Esophagus (tissue), 2 donors: ENCODE results near the gene RGL1. TPM values are rescaled to one million over a fixed set of nuclear protein-coding genes. Genes with fewer than 3 reads are reported as not detected.

Source experiments
- H3K27ac ChIP-seq, 2 donors: one replicate each; pipeline ENCODE4 v1.5.1; 2013; ENCODE audit warnings: low read depth in 2 of 2, mild to moderate bottlenecking in 2 of 2, inconsistent platforms in 1 of 2, low read length in 1 of 2, moderate library complexity in 1 of 2
- H3K27me3 ChIP-seq, 2 donors: one replicate each; pipeline ENCODE4 v1.6.1; 2013; ENCODE audit warnings: low read length in 2 of 2, control low read depth in 1 of 2, mild to moderate bottlenecking in 1 of 2; ENCODE audit not compliant: insufficient read depth in 2 of 2, control insufficient read depth in 1 of 2
- H3K36me3 ChIP-seq, 2 donors: one replicate each; pipeline ENCODE4 v1.6.1; 2013; ENCODE audit warnings: low read length in 1 of 2; ENCODE audit not compliant: control insufficient read depth in 2 of 2, insufficient read depth in 2 of 2
- H3K4me1 ChIP-seq, 2 donors: one replicate each; pipeline ENCODE4 v1.6.1; 2013; ENCODE audit warnings: low read length in 1 of 2; ENCODE audit not compliant: control insufficient read depth in 2 of 2, insufficient read depth in 2 of 2
- H3K4me3 ChIP-seq, 2 donors: one replicate each; pipeline ENCODE4 v1.5.1; 2013; ENCODE audit warnings: low read length in 2 of 2, mild to moderate bottlenecking in 2 of 2, low read depth in 1 of 2, moderate library complexity in 1 of 2
- H3K9me3 ChIP-seq, 2 donors: one replicate each; pipeline ENCODE4 v1.6.1; 2013; ENCODE audit warnings: mild to moderate bottlenecking in 2 of 2, low read depth in 1 of 2, low read length in 1 of 2, moderate library complexity in 1 of 2; ENCODE audit not compliant: control insufficient read depth in 2 of 2, insufficient read depth in 1 of 2
- WGBS, 2 donors: extraction: QIAGEN DNeasy Blood & Tissue Kit; methylation state at CpG; one replicate each; pipeline ENCODE4 v1.1.7; 2013; 5-methylcytosine and 5-hydroxymethylcytosine counted together
- polyA plus RNA-seq, 2 donors: library from polyadenylated mRNA; stranded (reverse); fragments of 200-250 nt; gene quantifications; one replicate each; pipeline ENCODE4 v1.2.3, GENCODE V29; 2013
- donor health status: healthy with polysubstance abuse.
- donor health status: Bipolar disorder and iron deficiency.

The RGL1 gene
- polyA plus RNA-seq, 2 donors: 1.6 TPM

GRCh38 chr1:183931646-183932271, 126.8 kb downstream of the RGL1 start:
- 56 to 57% methylated on average over 2 of the region's 2 CpGs for WGBS, 2 donors
- H3K4me1 ChIP-seq: peaks cover 0 to 4% of the 10 kb centered on the region in 2 donors
- no peak overlapping the region for H3K27ac ChIP-seq
- H3K4me3 ChIP-seq: no peak overlapping the region
- peaks cover 0 to under 1% of the 10 kb centered on the region in 2 donors for H3K36me3 ChIP-seq
- no peaks in the 10 kb centered on the region for H3K27me3 ChIP-seq
- H3K9me3 ChIP-seq: no peaks in the 10 kb centered on the region

- no peaks in the 10 kb centered on the region for H3K27me3 ChIP-seq
- no peaks in the 10 kb centered on the region for H3K9me3 ChIP-seq
- no peak overlapping the region for H3K27ac ChIP-seq
- peaks cover 0 to 4% of the 10 kb centered on the region in 2 donors for H3K4me1 ChIP-seq
- 24 to 55% methylated on average over 15 of the region's 15 CpGs for WGBS, 2 donors
- H3K4me3 ChIP-seq: no peak overlapping the region
- H3K36me3 ChIP-seq: no peaks in the 10 kb centered on the region
Observed at GRCh38 chr1:183932412-183932811, 127.5 kb downstream of the RGL1 start.

GRCh38 chr1:183933528-183934179, 128.7 kb downstream of the RGL1 start:
- no peaks in the 10 kb centered on the region for H3K27me3 ChIP-seq
- 70 to 80% methylated on average over 4 of the region's 4 CpGs for WGBS, 2 donors
- H3K4me3 ChIP-seq: no peak overlapping the region
- no peaks in the 10 kb centered on the region for H3K36me3 ChIP-seq
- no peak overlapping the region for H3K27ac ChIP-seq
- H3K9me3 ChIP-seq: no peaks in the 10 kb centered on the region
- peaks cover 0 to 4% of the 10 kb centered on the region in 2 donors for H3K4me1 ChIP-seq

- H3K4me3 ChIP-seq: no peak overlapping the region
- WGBS, 2 donors: 54 to 63% methylated on average over 6 of the region's 6 CpGs
Observed at GRCh38 chr1:183934314-183934713, 129.4 kb downstream of the RGL1 start.

GRCh38 chr1:183936009-183936408, 131.1 kb downstream of the RGL1 start:
- no peaks in the 10 kb centered on the region for H3K9me3 ChIP-seq
- WGBS, 2 donors: 90 to 92% methylated on average over 7 of the region's 7 CpGs
- H3K27ac ChIP-seq: no peak overlapping the region
- H3K4me3 ChIP-seq: no peak overlapping the region
- H3K36me3 ChIP-seq: no peaks in the 10 kb centered on the region
- H3K4me1 ChIP-seq: peaks cover 0 to 4% of the 10 kb centered on the region in 2 donors
- no peaks in the 10 kb centered on the region for H3K27me3 ChIP-seq

More at GRCh38 chr1:183934314-183934713, 129.4 kb downstream of the RGL1 start:
- H3K36me3 ChIP-seq: no peaks in the 10 kb centered on the region
- H3K9me3 ChIP-seq: no peaks in the 10 kb centered on the region
- no peak overlapping the region for H3K27ac ChIP-seq
- no peaks in the 10 kb centered on the region for H3K27me3 ChIP-seq
- H3K4me1 ChIP-seq: peaks cover 0 to 4% of the 10 kb centered on the region in 2 donors

- 86 to 91% methylated on average over 7 of the region's 7 CpGs for WGBS, 2 donors
- H3K27ac ChIP-seq: no peak overlapping the region
- peaks cover 0 to 4% of the 10 kb centered on the region in 2 donors for H3K4me1 ChIP-seq
- no peak overlapping the region for H3K4me3 ChIP-seq
- H3K36me3 ChIP-seq: no peaks in the 10 kb centered on the region
- no peaks in the 10 kb centered on the region for H3K27me3 ChIP-seq
- H3K9me3 ChIP-seq: no peaks in the 10 kb centered on the region
Observed at GRCh38 chr1:183936791-183937190, 131.9 kb downstream of the RGL1 start.

- Histone ChIP-seq H3K36me3 (no peaks in the 10 kb centered on the region), H3K4me3 (no peak overlapping the region), H3K9me3 (no peaks in the 10 kb centered on the region), H3K27ac (no peak overlapping the region), H3K27me3 (no peaks in the 10 kb centered on the region), H3K4me1 (peaks cover 0 to under 1% of the 10 kb centered on the region in 2 donors)
- WGBS, 2 donors: 86 to 89% methylated on average over 11 of the region's 11 CpGs
Observed at GRCh38 chr1:183937611-183938010, 132.7 kb downstream of the RGL1 start.

GRCh38 chr1:183941001-183941400, 136.1 kb downstream of the RGL1 start:
- no peaks in the 10 kb centered on the region for H3K36me3 ChIP-seq
- H3K4me1 ChIP-seq: no peaks in the 10 kb centered on the region
- H3K27me3 ChIP-seq: no peaks in the 10 kb centered on the region
- H3K27ac ChIP-seq: no peak overlapping the region
- 79 to 91% methylated on average over 5 of the region's 5 CpGs for WGBS, 2 donors
- no peak overlapping the region for H3K4me3 ChIP-seq
- H3K9me3 ChIP-seq: no peaks in the 10 kb centered on the region

GRCh38 chr1:183942933-183943693, 138.2 kb downstream of the RGL1 start:
- Histone ChIP-seq H3K9me3 (no peaks in the 10 kb centered on the region), H3K36me3 (no peaks in the 10 kb centered on the region), H3K27me3 (no peaks in the 10 kb centered on the region), H3K4me3 (no peak overlapping the region), H3K4me1 (no peaks in the 10 kb centered on the region), H3K27ac (no peak overlapping the region)
- WGBS, 2 donors: 58 to 59% methylated on average over 5 of the region's 5 CpGs
